ENCODE measurements around the gene TREX2.

Gene TREX2

GRCh38 chrX:153456161-153456560, 10.3 kb upstream of the TREX2 start:
- no peak for DNase-seq (ENCODE audit: low read depth)

DNA sequence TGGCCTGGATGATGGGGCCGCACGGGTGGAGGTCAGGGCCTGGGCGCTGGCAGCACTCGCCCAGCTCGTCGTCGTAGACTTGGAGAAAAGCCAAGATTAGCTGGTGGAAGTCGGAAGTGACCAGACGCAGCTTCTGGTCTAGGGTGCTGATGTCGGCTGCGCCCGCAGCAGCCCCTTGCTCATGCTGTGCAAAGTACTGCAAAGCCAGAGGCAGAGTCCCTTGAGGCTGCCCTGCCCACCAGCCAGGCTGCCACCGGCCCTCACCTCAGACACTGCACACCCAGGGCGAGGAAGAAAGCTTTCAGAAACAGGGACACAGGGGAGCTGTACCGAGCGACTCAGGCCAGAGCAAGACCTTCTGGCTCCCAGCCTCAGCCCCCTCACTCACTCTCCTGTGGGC, 9.7 kb upstream of the TREX2 start:
- DNase-seq (ENCODE audit: low read depth): no peak

GRCh38 chrX:153454901-153455550, 9.2 kb upstream of the TREX2 start:
- no peak for DNase-seq (ENCODE audit: low read depth)

- no peak for DNase-seq (ENCODE audit: low read depth)
Measured at GRCh38 chrX:153450949-153451277, 5.1 kb upstream of the TREX2 start.

GRCh38 chrX:153450114-153450948, 4.5 kb upstream of the TREX2 start:
- DNase-seq (ENCODE audit: low read depth): no peak

DNA sequence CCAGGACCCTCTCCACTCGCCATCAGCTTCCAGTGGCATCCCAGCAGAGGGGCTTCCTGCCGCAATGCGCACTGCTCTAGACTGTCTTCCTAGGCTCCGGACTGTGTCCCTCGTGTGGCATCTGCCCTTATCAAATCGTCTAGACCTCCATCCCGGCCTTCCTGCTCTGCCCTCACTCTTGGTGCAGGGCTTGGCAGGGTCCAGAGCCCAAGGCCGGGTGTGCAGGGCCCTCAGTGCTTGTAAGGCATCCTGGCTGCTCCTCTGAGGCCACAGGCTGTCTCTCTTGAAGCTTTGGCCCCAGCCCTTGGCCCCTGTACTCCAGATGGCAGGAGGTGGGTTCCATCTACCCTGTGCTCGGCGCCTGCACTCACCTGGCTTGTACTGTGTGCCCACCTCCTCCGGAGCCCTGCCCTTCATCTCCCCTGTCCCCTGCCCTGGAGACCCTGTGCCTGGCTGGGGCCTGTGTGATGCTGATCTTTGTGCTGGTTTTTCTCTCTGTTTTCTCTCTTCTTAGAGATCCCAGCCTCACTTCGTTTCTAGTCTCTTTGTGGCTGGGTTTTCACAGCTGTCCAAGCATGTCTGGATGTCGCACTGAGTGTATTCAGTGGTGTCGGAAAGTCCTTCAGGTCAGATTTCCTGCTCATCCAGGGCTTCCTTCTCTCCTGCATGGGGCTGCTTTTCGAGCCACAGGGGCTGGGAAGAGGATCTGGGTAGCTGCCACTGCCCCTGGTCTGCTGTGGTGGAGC, 3.7 kb upstream of the TREX2 start:
- DNase-seq (ENCODE audit: low read depth): no peak

GRCh38 chrX:153448556-153449367, 2.9 kb upstream of the TREX2 start:
- DNase-seq (ENCODE audit: low read depth): no peak

GRCh38 chrX:153447581-153447960, 1.7 kb upstream of the TREX2 start:
- DNase-seq (ENCODE audit: low read depth): no peak

DNA sequence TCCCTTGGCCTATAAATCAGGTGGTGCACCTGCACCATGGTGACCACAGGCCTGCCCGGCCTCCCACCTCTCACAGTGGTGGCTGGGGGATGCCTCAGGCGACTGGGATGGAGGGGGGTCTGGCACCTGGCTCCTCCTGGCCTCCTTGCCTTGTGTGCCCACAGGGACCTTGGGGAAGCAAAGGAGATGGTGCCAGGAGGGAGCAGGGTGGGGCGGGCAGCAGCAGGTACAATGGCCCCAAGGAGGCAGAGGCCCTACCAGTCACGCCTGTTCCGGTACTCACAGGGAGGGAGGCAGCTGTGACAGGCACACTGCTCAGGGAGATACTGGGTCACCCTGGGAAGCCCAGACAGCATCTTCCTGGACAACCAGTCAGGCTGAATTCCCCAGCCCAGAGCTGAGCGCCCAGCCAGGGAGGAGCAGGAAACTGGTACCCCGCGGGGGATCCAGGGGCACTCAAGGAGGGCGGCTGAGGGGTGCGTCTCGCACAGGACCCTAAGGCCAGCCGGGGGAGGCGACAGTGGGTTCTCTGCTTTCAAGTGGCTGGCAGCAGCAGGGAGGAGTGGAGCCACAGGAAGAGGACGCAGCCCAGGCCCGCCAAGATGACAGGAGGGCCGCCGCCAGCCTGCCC, 1.2 kb upstream of the TREX2 start:
- no peak for DNase-seq (ENCODE audit: low read depth)

DNA sequence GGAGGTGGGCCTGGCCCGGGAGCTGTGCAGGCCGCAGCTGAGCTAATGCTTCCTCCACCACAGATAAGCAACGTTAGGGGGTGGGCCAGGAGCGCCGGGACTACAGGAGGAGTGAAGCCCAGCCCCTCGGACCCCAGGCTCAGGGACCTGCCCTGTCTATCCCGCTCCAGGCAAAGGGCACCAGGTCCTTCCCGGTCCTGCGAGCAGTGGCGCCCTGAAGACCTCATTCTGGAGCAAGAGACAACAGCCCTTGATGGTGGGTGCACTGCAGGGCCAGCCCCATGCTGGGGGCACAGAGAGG, 730 bp upstream of the TREX2 start:
- DNase-seq (ENCODE audit: low read depth): no peak

GRCh38 chrX:153445106-153445855, 575 bp downstream of the TREX2 start:
- no peak for DNase-seq (ENCODE audit: low read depth)

GRCh38 chrX:153444333-153445011, 1.4 kb downstream of the TREX2 start:
- DNase-seq (ENCODE audit: low read depth): no peak

- DNase-seq (ENCODE audit: low read depth): no peak
Measured at GRCh38 chrX:153443476-153444332, 2.2 kb downstream of the TREX2 start.

DNA sequence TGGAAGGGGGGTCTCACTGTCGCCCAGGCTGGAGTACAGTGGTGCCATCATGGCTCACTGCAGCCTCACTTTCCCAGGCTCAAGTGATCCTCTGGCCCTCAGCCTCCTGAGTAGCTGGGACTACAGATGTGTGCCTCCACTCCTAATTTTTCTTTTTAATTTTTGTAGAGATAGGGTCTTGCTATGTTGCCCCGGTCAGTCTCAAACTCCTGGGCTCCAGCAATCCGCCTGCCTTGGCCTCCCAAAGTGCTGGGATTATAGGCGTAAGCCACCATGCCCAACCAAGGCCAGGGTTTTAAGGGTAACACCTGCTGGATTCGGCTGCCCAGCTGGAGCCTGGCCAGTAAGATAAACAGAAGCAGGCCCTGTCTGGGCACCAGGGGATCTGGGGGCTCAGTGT, 3.4 kb downstream of the TREX2 start:
- no peak for DNase-seq (ENCODE audit: low read depth)

DNA sequence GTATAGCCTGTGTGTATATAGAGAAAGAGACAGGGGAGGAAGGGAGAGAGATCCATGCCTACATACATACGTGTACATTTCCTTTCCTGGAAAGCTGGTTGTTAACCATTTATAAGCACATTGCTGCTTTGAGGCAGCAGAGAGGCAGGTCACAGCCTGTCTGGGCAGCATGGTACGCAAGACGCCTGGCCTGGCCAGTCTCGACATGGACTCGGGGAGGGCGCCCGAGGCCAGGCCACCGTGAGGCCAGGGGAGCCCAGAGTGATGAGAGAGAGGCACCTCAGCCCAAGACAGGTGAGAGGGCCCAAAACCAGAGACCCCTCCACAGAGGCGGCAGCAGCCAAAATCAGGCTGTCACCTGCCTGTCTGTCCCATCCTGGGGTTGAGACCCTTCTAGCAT, 3.9 kb downstream of the TREX2 start:
- DNase-seq (ENCODE audit: low read depth): no peak

DNA sequence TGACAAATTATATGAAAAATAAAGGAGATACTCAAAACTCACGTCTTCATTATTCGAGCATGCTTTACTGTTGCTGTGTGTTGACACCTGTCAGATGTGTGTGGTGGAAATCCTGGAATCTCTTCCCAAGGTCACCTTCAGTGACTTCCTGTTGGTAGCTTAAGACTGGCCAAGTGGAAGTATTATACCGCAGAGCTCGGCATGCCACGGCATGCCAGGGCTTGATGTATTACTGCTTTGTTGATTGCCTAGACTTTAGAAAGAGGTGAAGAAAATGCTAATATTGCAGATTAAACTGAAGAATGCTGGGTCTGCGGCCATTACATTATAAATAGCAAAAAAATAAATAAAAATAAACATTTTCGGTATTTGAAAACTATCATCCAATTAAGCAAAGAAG, 4.6 kb downstream of the TREX2 start:
- no peak for DNase-seq (ENCODE audit: low read depth)

- no peak for DNase-seq (ENCODE audit: low read depth)
Measured at GRCh38 chrX:153440556-153441135, 5.2 kb downstream of the TREX2 start.

GRCh38 chrX:153439977-153440376, 5.9 kb downstream of the TREX2 start:
- DNase-seq (ENCODE audit: low read depth): no peak

GRCh38 chrX:153438532-153438931, 7.3 kb downstream of the TREX2 start:
- DNase-seq (ENCODE audit: low read depth): no peak
